GM12891 (cell line): Measurements from ENCODE around the gene APBB3.

Source experiments
- POLR2A ChIP-seq: IDR thresholded peaks from 2 replicates; pipeline ENCODE4 v1.6.1; 2011; ENCODE audit warnings: low read depth, low read length, control low read depth
- POLR2AphosphoS5 ChIP-seq: IDR thresholded peaks from 2 replicates; pipeline ENCODE4 v1.6.1; 2011; ENCODE audit warnings: low read depth, low read length, control low read depth

DNA sequence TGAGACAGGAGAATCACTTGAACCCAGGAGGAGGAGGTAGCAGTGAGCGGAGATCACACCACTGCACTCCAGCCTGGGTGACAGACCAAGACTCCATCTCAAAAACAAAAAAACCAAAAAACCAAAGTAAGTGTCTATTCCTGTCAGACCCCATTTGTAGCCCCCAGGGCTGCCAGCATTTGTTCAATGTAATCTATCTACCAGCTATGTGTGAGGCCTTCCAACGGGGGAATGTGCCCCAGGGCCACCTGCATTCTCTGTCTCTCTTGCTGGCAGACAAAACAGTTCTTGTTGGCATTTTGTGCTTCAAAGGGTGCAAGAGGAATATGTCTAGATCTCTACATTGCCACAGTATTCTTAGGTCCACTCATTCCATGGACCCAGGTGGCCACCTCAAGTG, 34.4 kb upstream of the APBB3 start:
- TF ChIP-seq POLR2AphosphoS5 (no peak), POLR2A (no peak)
